H9 (cell line): ENCODE results near the gene DISP3. TPM values are rescaled to one million over a fixed set of nuclear protein-coding genes. Genes with fewer than 3 reads are reported as not detected.

ENCODE experiments used
- DNase-seq: peaks from one replicate; pipeline ENCODE4 v3.0.0-alpha.2; 2017
- H2AFZ ChIP-seq: one replicate; pipeline ENCODE4 v1.6.1; 2013; ENCODE audit warnings: mild to moderate bottlenecking, low read length, control low read depth, moderate library complexity
- H2AK5ac ChIP-seq: 2 replicates; pipeline ENCODE4 v1.6.1; 2013; ENCODE audit warnings: low read length, control low read depth, mixed read lengths; ENCODE audit not compliant: insufficient read length
- H2BK120ac ChIP-seq: one replicate; pipeline ENCODE4 v1.6.1; 2013; ENCODE audit warnings: low read depth, mild to moderate bottlenecking, low read length, control low read depth, inconsistent platforms; ENCODE audit not compliant: poor library complexity, severe bottlenecking
- H2BK12ac ChIP-seq: 2 replicates; pipeline ENCODE4 v1.6.1; 2013; ENCODE audit warnings: low read length, control low read depth, mixed read lengths, low read depth; ENCODE audit not compliant: insufficient read length
- H2BK15ac ChIP-seq: 2 replicates; pipeline ENCODE4 v1.6.1; 2013; ENCODE audit warnings: low read depth, low read length, control low read depth
- H2BK20ac ChIP-seq: one replicate; pipeline ENCODE4 v1.6.1; 2013; ENCODE audit warnings: low read depth, mild to moderate bottlenecking, low read length, control low read depth, inconsistent platforms; ENCODE audit not compliant: poor library complexity, severe bottlenecking
- H2BK5ac ChIP-seq: 2 replicates; pipeline ENCODE4 v1.6.1; 2013; ENCODE audit warnings: low read length, control low read depth, mixed read lengths; ENCODE audit not compliant: insufficient read length
- H3K14ac ChIP-seq: 2 replicates; pipeline ENCODE4 v1.6.1; 2013; ENCODE audit warnings: low read length, control low read depth; ENCODE audit not compliant: insufficient read depth
- H3K18ac ChIP-seq: 2 replicates; pipeline ENCODE4 v1.6.1; 2013; ENCODE audit warnings: low read depth, mild to moderate bottlenecking, mixed read lengths, low read length, control low read depth; ENCODE audit not compliant: insufficient read length
- H3K23ac ChIP-seq: 2 replicates; pipeline ENCODE4 v1.6.1; 2013; ENCODE audit warnings: low read length, control low read depth, mixed read lengths, low read depth; ENCODE audit not compliant: insufficient read length
- H3K23me2 ChIP-seq: 2 replicates; pipeline ENCODE4 v1.6.1; 2013; ENCODE audit warnings: low read depth, mild to moderate bottlenecking, mixed read lengths, low read length, control low read depth; ENCODE audit not compliant: insufficient read length, poor library complexity, severe bottlenecking
- H3K27ac ChIP-seq: 2 replicates; pipeline ENCODE4 v1.5.1; 2013; ENCODE audit warnings: low read length, control low read depth, mixed read lengths, low read depth; ENCODE audit not compliant: insufficient read length
- H3K27me3 ChIP-seq: 2 replicates; pipeline ENCODE4 v1.6.1; 2013; ENCODE audit warnings: low read length, control low read depth, inconsistent platforms; ENCODE audit not compliant: insufficient read depth
- H3K4ac ChIP-seq: 2 replicates; pipeline ENCODE4 v1.6.1; 2013; ENCODE audit warnings: low read depth, mild to moderate bottlenecking, control low read depth, inconsistent platforms, low read length, moderate library complexity
- H3K4me1 ChIP-seq: 2 replicates; pipeline ENCODE4 v1.6.1; 2013; ENCODE audit warnings: low read length, control low read depth, inconsistent platforms; ENCODE audit not compliant: insufficient read depth
- H3K4me2 ChIP-seq: 2 replicates; pipeline ENCODE4 v1.6.1; 2013; ENCODE audit warnings: low read length, control low read depth, mixed read lengths; ENCODE audit not compliant: insufficient read length, insufficient read depth
- H3K56ac ChIP-seq: 2 replicates; pipeline ENCODE4 v1.6.1; 2013; ENCODE audit warnings: low read depth, mild to moderate bottlenecking, mixed read lengths, low read length, control low read depth; ENCODE audit not compliant: insufficient read length
- H3K79me1 ChIP-seq: 2 replicates; pipeline ENCODE4 v1.6.1; 2013; ENCODE audit warnings: low read depth, mild to moderate bottlenecking, moderate library complexity, low read length, control low read depth, inconsistent platforms; ENCODE audit not compliant: insufficient read depth, poor library complexity, severe bottlenecking
- H3K79me2 ChIP-seq: 2 replicates; pipeline ENCODE4 v1.6.1; 2013; ENCODE audit warnings: low read length, control low read depth, inconsistent platforms; ENCODE audit not compliant: insufficient read depth
- H3K9ac ChIP-seq: 2 replicates; pipeline ENCODE4 v1.6.1; 2013; ENCODE audit warnings: low read length, control low read depth, mixed read lengths; ENCODE audit not compliant: insufficient read length; ENCODE audit errors: extremely low read depth
- H3K9me3 ChIP-seq: one replicate; pipeline ENCODE4 v1.6.1; 2013; ENCODE audit warnings: low read depth, low read length, inconsistent platforms; ENCODE audit not compliant: control insufficient read depth
- H3T11ph ChIP-seq: one replicate; pipeline ENCODE4 v1.6.1; 2013; ENCODE audit warnings: mild to moderate bottlenecking, low read length, control low read depth, inconsistent platforms
- H4K20me1 ChIP-seq: one replicate; pipeline ENCODE4 v1.6.1; 2013; ENCODE audit not compliant: control insufficient read depth, insufficient read length, insufficient read depth
- H4K5ac ChIP-seq: 2 replicates; pipeline ENCODE4 v1.6.1; 2013; ENCODE audit warnings: low read depth, mild to moderate bottlenecking, mixed read lengths, low read length, control low read depth; ENCODE audit not compliant: insufficient read length
- H4K8ac ChIP-seq: replicated peaks from 2 replicates; pipeline ENCODE4 v1.6.1; 2013; ENCODE audit warnings: low read length, control low read depth, mixed read lengths, low read depth; ENCODE audit not compliant: insufficient read length
- H4K91ac ChIP-seq: 2 replicates; pipeline ENCODE4 v1.6.1; 2013; ENCODE audit warnings: low read depth, mild to moderate bottlenecking, moderate library complexity, mixed read lengths, low read length, control low read depth; ENCODE audit not compliant: insufficient read length
- H3K27ac Mint-ChIP-seq, 3 experiments: 2 replicates in 2 of 3; 3 replicates in 1 of 3; pipeline ENCODE4 v1.8.0; 2020 to 2021; ENCODE audit warnings: mixed read lengths in 3 of 3, mild to moderate bottlenecking in 1 of 3, moderate library complexity in 1 of 3
- H3K27me3 Mint-ChIP-seq: 2 replicates; pipeline ENCODE4 v1.8.0; 2021; ENCODE audit warnings: low read depth, mild to moderate bottlenecking, moderate library complexity, mixed read lengths
- H3K36me3 Mint-ChIP-seq, 3 experiments: 2 replicates in 2 of 3; 3 replicates in 1 of 3; pipeline ENCODE4 v1.8.0; 2020 to 2021; ENCODE audit warnings: low read depth in 3 of 3, mixed read lengths in 3 of 3; ENCODE audit not compliant: insufficient read depth in 1 of 3
- H3K4me1 Mint-ChIP-seq, 2 experiments: 2 replicates each; pipeline ENCODE4 v1.8.0; 2020; ENCODE audit warnings: mixed read lengths in 2 of 2
- H3K4me3 Mint-ChIP-seq, 2 experiments: 2 replicates in 1 of 2; 3 replicates in 1 of 2; pipeline ENCODE4 v1.8.0; 2020 to 2021; ENCODE audit warnings: mild to moderate bottlenecking in 2 of 2, mixed read lengths in 2 of 2, moderate library complexity in 1 of 2
- H3K9me3 Mint-ChIP-seq, 2 experiments: 2 replicates in 1 of 2; 3 replicates in 1 of 2; pipeline ENCODE4 v1.8.0; 2020; ENCODE audit warnings: mild to moderate bottlenecking in 2 of 2, mixed read lengths in 2 of 2, moderate library complexity in 1 of 2
- CTCF ChIP-seq: fragments of 200-600 bp; sonication (generic); conservative IDR thresholded peaks from 3 replicates; pipeline ENCODE4 v1.8.0; 2021; ENCODE audit warnings: antibody characterized with exemption, mild to moderate bottlenecking
- WGBS: extraction: QIAGEN DNeasy Blood & Tissue Kit; methylation state at CpG from one replicate; pipeline ENCODE4 v1.1.7; 2013; ENCODE audit warnings: missing lambda C conversion rate, low lambda C conversion rate, mixed read lengths; ENCODE audit not compliant: insufficient read length; ENCODE audit errors: extremely low coverage; 5-methylcytosine and 5-hydroxymethylcytosine counted together
- total RNA-seq: library from RNA; stranded (reverse); gene quantifications from 2 replicates; pipeline ENCODE4 v1.2.1, GENCODE V29; 2021

Gene DISP3
- total RNA-seq, 1 experiment from 2014 or later: 3.5 TPM

GRCh38 chr1:11566042-11566850 lies 87.3 kb downstream of the DISP3 start:
- no peak overlapping the region for H3T11ph ChIP-seq
- TF ChIP-seq CTCF: no peak
- no peak overlapping the region for H2BK20ac ChIP-seq
- WGBS: no CpG with 5 or more reads among the region's 16 CpGs
- H3K23ac ChIP-seq: no peak overlapping the region
- no peak overlapping the region for H2BK120ac ChIP-seq
- H2BK12ac ChIP-seq: no peak overlapping the region
- H3K4me1 ChIP-seq: no peaks in the 10 kb centered on the region
- H3K4me3 Mint-ChIP-seq: no peak overlapping the region
- no peak overlapping the region for H3K56ac ChIP-seq
- H2AK5ac ChIP-seq: no peak overlapping the region
- no peak overlapping the region for H3K9ac ChIP-seq
- H3K14ac ChIP-seq: no peak overlapping the region
- H3K9me3 ChIP-seq: no peaks in the 10 kb centered on the region
- no peaks in the 10 kb centered on the region for H4K20me1 ChIP-seq
- DNase-seq: no peak
- no peaks in the 10 kb centered on the region for H3K23me2 ChIP-seq
- H4K91ac ChIP-seq: no peak overlapping the region
- no peaks in the 10 kb centered on the region for H3K27me3 ChIP-seq
- H2BK15ac ChIP-seq: no peak overlapping the region
- no peak overlapping the region for H3K4me2 ChIP-seq
- no peaks in the 10 kb centered on the region; a peak in 1 of 5 replicates for H3K9me3 Mint-ChIP-seq
- H3K4me1 Mint-ChIP-seq: peaks cover 24 to 37% of the 10 kb centered on the region in 2 experiments
- H2BK5ac ChIP-seq: no peak overlapping the region
- no peak overlapping the region for H3K18ac ChIP-seq
- H3K27ac ChIP-seq: no peak overlapping the region
- H4K8ac ChIP-seq: no peak overlapping the region
- H2AFZ ChIP-seq: no peak overlapping the region
- no peak overlapping the region for H4K5ac ChIP-seq
- no peak overlapping the region for H3K27ac Mint-ChIP-seq
- H3K27me3 Mint-ChIP-seq: no peaks in the 10 kb centered on the region; the same call in 1 of the 2 replicates
- H3K79me1 ChIP-seq: no peaks in the 10 kb centered on the region
- no peaks in the 10 kb centered on the region for H3K79me2 ChIP-seq
- H3K4ac ChIP-seq: no peak overlapping the region
- no peaks in the 10 kb centered on the region; a peak in 1 of 7 replicates for H3K36me3 Mint-ChIP-seq
